ENCODE measurements around the gene SOAT1.

- TF ChIP-seq CTCF (IDR thresholded peaks at IDR 0.05; ENCODE audit: poor library complexity), result no peak
- no peak for TF ChIP-seq EZH2 (IDR thresholded peaks at IDR 0.05; ENCODE audit: borderline replicate concordance)
- TF ChIP-seq EZH2phosphoT487 (IDR thresholded peaks at IDR 0.05; ENCODE audit: low read depth, severe bottlenecking, unreplicated experiment), result no peak
These were observed 6.5 kb downstream of the SOAT1 start for GRCh38 chr1:179300112-179300511.

Data from hepatocyte (in vitro differentiated cells).